Heart left ventricle (tissue), 16 donors: ENCODE measurements around the gene UBL5. TPM values are rescaled to one million over a fixed set of nuclear protein-coding genes. Genes with fewer than 3 reads are reported as not detected.

ENCODE experiments used
- ATAC-seq, 4 donors: fragments of 200-7000 bp; cut with Tn5 transposase; one replicate each; pipeline ENCODE4 v1.9.1; 2020 to 2022; ENCODE audit warnings: moderate library complexity in 4 of 4, mild to moderate bottlenecking in 3 of 4, moderate number of reproducible peaks in 1 of 4
- DNase-seq, 5 donors: peaks; one replicate each; pipeline ENCODE4 v3.0.0-alpha.2; 2020
- H3K27ac ChIP-seq, 12 donors: fragments of 200-600 bp; sonication (generic) in 4 of 12; one replicate each; pipeline versions ENCODE4 v1.5.0 to v1.8.0; 2016 to 2022; ENCODE audit warnings: mild to moderate bottlenecking in 2 of 12
- H3K27me3 ChIP-seq, 9 donors: fragments of 200-600 bp; sonication (generic) in 2 of 9; one replicate each; pipeline versions ENCODE4 v1.5.1 to v1.8.0; 2016 to 2022; ENCODE audit warnings: mild to moderate bottlenecking in 3 of 9
- H3K36me3 ChIP-seq, 9 donors: fragments of 200-600 bp; sonication (generic) in 2 of 9; one replicate each; pipeline versions ENCODE4 v1.5.0 to v1.8.0; 2018 to 2022; ENCODE audit warnings: mild to moderate bottlenecking in 2 of 9
- H3K4me1 ChIP-seq, 12 donors: fragments of 200-600 bp; sonication (generic) in 4 of 12; one replicate each; pipeline versions ENCODE4 v1.5.0 to v1.8.0; 2016 to 2022; ENCODE audit warnings: mild to moderate bottlenecking in 3 of 12
- H3K4me3 ChIP-seq, 12 donors: fragments of 200-600 bp; sonication (generic) in 4 of 12; one replicate each; pipeline versions ENCODE4 v1.5.0 to v1.8.0; 2017 to 2022; ENCODE audit warnings: mild to moderate bottlenecking in 9 of 12, moderate library complexity in 4 of 12
- H3K9me3 ChIP-seq, 12 donors: fragments of 200-600 bp; sonication (generic) in 4 of 12; one replicate each; pipeline versions ENCODE4 v1.5.0 to v1.8.0; 2016 to 2022; ENCODE audit warnings: mild to moderate bottlenecking in 1 of 12
- CTCF ChIP-seq, 12 donors: fragments of 200-600 bp; sonication (generic) in 4 of 12; IDR thresholded peaks; one replicate each; pipeline versions ENCODE4 v1.5.0 to v1.8.0; 2018 to 2022; ENCODE audit warnings: antibody characterized with exemption in 12 of 12, mild to moderate bottlenecking in 5 of 12
- POLR2A ChIP-seq, 2 donors: fragments of 450-650 bp; IDR thresholded peaks; one replicate each; pipeline ENCODE4 v1.6.1; 2017; ENCODE audit warnings: antibody characterized with exemption in 2 of 2, mild to moderate bottlenecking in 2 of 2, moderate library complexity in 2 of 2
- whole genome bisulfite sequencing, 4 donors: extraction: QIAGEN DNeasy Blood & Tissue Kit in 2 of 4; methylation state at CpG; one replicate each; pipeline versions ENCODE4 v1.1.5 to v1.1.7; 2013 to 2018; 5-methylcytosine and 5-hydroxymethylcytosine counted together
- intact Hi-C, 10 donors: fragments of 100-400 bp; cut with DNase I; formaldehyde crosslinking; loops; one replicate each; pipeline versions ENCODE4 v1.11.1 to v1.14.2; 2022
- polyA plus RNA-seq, 2 donors: library from polyadenylated mRNA; stranded (reverse); fragments of 200-250 nt; gene quantifications; one replicate each; pipeline ENCODE4 v1.2.3, GENCODE V29; 2013
- total RNA-seq, 9 donors: library from RNA; depleted of rRNA in 2 of 9; stranded (reverse); fragments of >200 nt in 2 of 9; fragmentation: NEBNext Ultra II Directional in 3 of 9; extraction: Animal tissue kit (Norgen Biotek cat#: 25700) in 3 of 9; gene quantifications; one replicate each; pipeline versions ENCODE4 v1.1.0 to v1.2.4, GENCODE V29; 2016 to 2023
- donor health status: ischemic (EF 13 %, LVEDD 7.1; RV severe dilation, severe dysfunction).
- donor health status: healthy with polysubstance abuse.
- donor health status: DM: no; HTN: yes; CAD: no.
- donor health status: DM: no; HTN: no; CAD: no.
- donor health status: ischemic (EF 25% LVEDD 6.9; RV normal size, moderate dysfunction).
- donor health status: ischemic (EF 25% LVEDD 5.7; RV mildly dilated, moderate dysfunction).
- donor health status: healthy.
- donor health status: DM: yes; HTN: yes; CAD: no.
- donor health status: ischemic (EF 35%, LVEDD 5.7; RV mildly dilated, moderate dysfunction).
- donor health status: nonischemic (EF 11% LVEDD 7.7; RV severe dilation, severe dysfunction).
- donor health status: DM: yes; HTN: yes; CAD: no.
- donor health status: PGD.
- donor health status: ischemic (EF 29% LVEDD 5.4; RV normal size, mild dysfunction).
- donor health status: nonischemic (EF 23%, LVEDD 6.1; RV moderate dilation, normal function).

The UBL5 gene
- total and polyA plus RNA-seq, 11 donors: 460 to 1,809 (median 496) TPM

- 81 to 90% (median 83%) methylated on average over 8 of the region's 8 CpGs for WGBS, 4 donors
- Histone ChIP-seq H3K27me3 (peaks cover 0 to 2% (median 0%) of the 10 kb centered on the region in 9 donors), H3K4me3 (no peak overlapping the region), H3K9me3 (no peaks in the 10 kb centered on the region), H3K4me1 (peaks cover 0 to 12% (median 0%) of the 10 kb centered on the region in 12 donors), H3K36me3 (no peaks in the 10 kb centered on the region), H3K27ac (no peak overlapping the region)
- DNase-seq (no peak), ATAC-seq (no peak)
- intact Hi-C loops: no loop called here
- TF ChIP-seq CTCF (IDR thresholded peaks at IDR 0.05): no peak
- TF ChIP-seq POLR2A (IDR thresholded peaks at IDR 0.05): no peak
Observed at GRCh38 chr19:9860407-9860806, 32.7 kb downstream of the UBL5 start.

GRCh38 chr19:9861503-9861902 lies 33.8 kb downstream of the UBL5 start:
- TF ChIP-seq CTCF (IDR thresholded peaks at IDR 0.05) (no peak), POLR2A (IDR thresholded peaks at IDR 0.05) (no peak)
- ATAC-seq: no peak
- Histone ChIP-seq H3K27me3 (peaks cover 0 to 2% (median 0%) of the 10 kb centered on the region in 9 donors), H3K4me1 (peaks cover 0 to 12% (median 0%) of the 10 kb centered on the region in 12 donors), H3K27ac (no peak overlapping the region), H3K9me3 (no peaks in the 10 kb centered on the region), H3K36me3 (no peaks in the 10 kb centered on the region), H3K4me3 (no peak overlapping the region)
- 95 to 100% (median 99%) methylated on average over 1 of the region's 1 CpG for WGBS, 4 donors
- DNase-seq: no peak
- intact Hi-C loops: no loop called here

DNA sequence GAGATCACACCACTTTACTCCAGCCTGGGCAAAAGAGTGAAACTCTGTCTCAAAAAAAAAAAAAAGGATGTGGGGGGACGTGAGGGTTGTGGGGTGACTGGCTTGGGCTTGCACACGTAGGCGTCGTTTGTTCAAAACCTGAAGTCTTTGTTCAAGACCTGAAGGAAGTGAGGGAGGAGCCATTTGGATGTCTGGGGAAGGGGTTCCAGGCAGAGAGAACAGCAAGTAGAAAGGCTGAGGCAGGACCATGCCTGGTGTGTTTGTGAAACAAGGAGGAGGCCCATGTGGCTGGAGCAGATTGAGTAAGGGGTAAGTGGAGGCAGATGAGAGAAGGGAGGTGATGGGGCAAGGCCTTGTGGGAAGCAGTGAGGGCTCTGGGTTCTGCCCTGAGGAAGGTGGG lies 35.2 kb downstream of the UBL5 start:
- H3K27me3 ChIP-seq: peaks cover 0 to 2% (median 0%) of the 10 kb centered on the region in 9 donors
- 61 to 85% (median 67%) methylated on average over 4 of the region's 4 CpGs for WGBS, 4 donors
- peaks cover 0 to 8% (median 0%) of the 10 kb centered on the region in 12 donors for H3K4me1 ChIP-seq
- no peaks in the 10 kb centered on the region for H3K9me3 ChIP-seq
- no peaks in the 10 kb centered on the region for H3K36me3 ChIP-seq
- H3K27ac ChIP-seq: no peak overlapping the region
- intact Hi-C loops: no loop called here
- no peak overlapping the region for H3K4me3 ChIP-seq
- ATAC-seq (no peak), DNase-seq (no peak)
- no peak for TF ChIP-seq CTCF (IDR thresholded peaks at IDR 0.05)
- TF ChIP-seq POLR2A (IDR thresholded peaks at IDR 0.05): no peak

GRCh38 chr19:9863759-9864158 lies 36.0 kb downstream of the UBL5 start:
- Histone ChIP-seq H3K27me3 (peaks cover 0 to 2% (median 0%) of the 10 kb centered on the region in 9 donors), H3K36me3 (no peaks in the 10 kb centered on the region), H3K27ac (no peak overlapping the region), H3K4me1 (peaks cover 0 to 2% (median 0%) of the 10 kb centered on the region in 12 donors), H3K4me3 (no peak overlapping the region), H3K9me3 (no peaks in the 10 kb centered on the region)
- no peak for TF ChIP-seq CTCF (IDR thresholded peaks at IDR 0.05)
- no peak for TF ChIP-seq POLR2A (IDR thresholded peaks at IDR 0.05)
- WGBS, 4 donors: 87 to 90% (median 89%) methylated on average over 5 of the region's 5 CpGs
- intact Hi-C loops: no loop called here
- no peak for DNase-seq
- no peak for ATAC-seq
